ENCODE data around the gene NOS3.

GRCh38 chr7:151005566-151005965, 14.7 kb downstream of the NOS3 start:
- TF ChIP-seq POLR2AphosphoS5 (IDR thresholded peaks at IDR 0.05; ENCODE audit: low read depth, low read length) (no peak), REST (IDR thresholded peaks at IDR 0.05; ENCODE audit: insufficient read depth in 1 of 2, low read depth in 2 of 2, low read length in 2 of 2) (no peak)

Measured in PFSK-1 (cell line).